Hindlimb muscle (tissue), 1 donor: ENCODE data around the gene VWA7. TPM values are rescaled to one million over a fixed set of nuclear protein-coding genes. Genes with fewer than 3 reads are reported as not detected.

Experiments used
- DNase-seq: peaks from one replicate; pipeline ENCODE4 v3.0.0-alpha.2; 2013
- polyA plus RNA-seq: library from polyadenylated mRNA; unstranded; fragments of 120-200 nt; gene quantifications from one replicate; pipeline ENCODE4 v1.2.1, GENCODE V29; 2013; ENCODE audit not compliant: insufficient read length

Gene VWA7
- polyA plus RNA-seq, 1 donor, result 2.5 TPM

- no peak for DNase-seq
These were observed 48.2 kb downstream of the VWA7 start, which contains the start of gene DDAH2 for GRCh38 chr6:31728767-31729514. DDAH2 (minus strand) TSS chr6:31729299; CDS start chr6:31729161, 138 bp downstream.

- no peak for DNase-seq
These were observed 49.1 kb downstream of the VWA7 start for GRCh38 chr6:31727717-31728671.

- no peak for DNase-seq
These were observed 50.0 kb downstream of the VWA7 start for GRCh38 chr6:31727034-31727716.

- DNase-seq, result no peak
These were observed 51.4 kb downstream of the VWA7 start for GRCh38 chr6:31725502-31726350.

- DNase-seq, result no peak
These were observed 53.0 kb downstream of the VWA7 start for GRCh38 chr6:31723980-31724691.

- no peak for DNase-seq
These were observed 53.7 kb downstream of the VWA7 start, which contains the start of gene MPIG6B for GRCh38 chr6:31723245-31723979. MPIG6B (plus strand) TSS chr6:31723373; CDS start chr6:31723384, 11 bp downstream.

GRCh38 chr6:31722173-31722572, 55.0 kb downstream of the VWA7 start:
- DNase-seq, result no peak

- DNase-seq, result no peak
These were observed 55.6 kb downstream of the VWA7 start, which contains the start of gene LY6G6C for GRCh38 chr6:31721351-31722020. LY6G6C (minus strand) TSS chr6:31721746; CDS start chr6:31721679, 67 bp downstream.

- DNase-seq, result no peak
These were observed 56.8 kb downstream of the VWA7 start for GRCh38 chr6:31720196-31720770.

- no peak for DNase-seq
These were observed 58.1 kb downstream of the VWA7 start for GRCh38 chr6:31719001-31719400.

GRCh38 chr6:31718265-31718664, 58.9 kb downstream of the VWA7 start:
- DNase-seq, result no peak

- DNase-seq, result no peak
These were observed 59.5 kb downstream of the VWA7 start for GRCh38 chr6:31717499-31718222.

Other genes with a start within 250 kb of the VWA7 start
- not detected for gene MCCD1, start 248.4 kb downstream of the VWA7 start, polyA plus RNA-seq
- 420 TPM for gene DDX39B, start 235.3 kb downstream of the VWA7 start, polyA plus RNA-seq
- gene ATP6V1G2, start 230.7 kb downstream of the VWA7 start, polyA plus RNA-seq, result 4.2 TPM
- 18.9 TPM for gene NFKBIL1, start 229.7 kb downstream of the VWA7 start, polyA plus RNA-seq
- gene LTA, start 205.0 kb downstream of the VWA7 start, polyA plus RNA-seq, result not detected
- 0.12 TPM for gene TNF, start 201.8 kb downstream of the VWA7 start, polyA plus RNA-seq
- 1.5 TPM for gene LTB, start 194.9 kb downstream of the VWA7 start, polyA plus RNA-seq
- 8.3 TPM for gene LST1, start 191.1 kb downstream of the VWA7 start, polyA plus RNA-seq
- not detected for gene NCR3, start 184.3 kb downstream of the VWA7 start, polyA plus RNA-seq
- 24.6 TPM for gene AIF1, start 162.1 kb downstream of the VWA7 start, polyA plus RNA-seq
- 166 TPM for gene PRRC2A, start 156.6 kb downstream of the VWA7 start, polyA plus RNA-seq
- gene BAG6, start 124.7 kb downstream of the VWA7 start, polyA plus RNA-seq, result 252 TPM
- gene APOM, start 121.4 kb downstream of the VWA7 start, polyA plus RNA-seq, result 3.3 TPM
- 13.1 TPM for gene C6orf47, start 116.5 kb downstream of the VWA7 start, polyA plus RNA-seq
- 17.1 TPM for gene GPANK1, start 112.3 kb downstream of the VWA7 start, polyA plus RNA-seq
- 127 TPM for gene CSNK2B, start 111.2 kb downstream of the VWA7 start, polyA plus RNA-seq
- gene LY6G5B, start 107.4 kb downstream of the VWA7 start, polyA plus RNA-seq, result 11.7 TPM
- 6.3 TPM for gene LY6G5C, start 96.3 kb downstream of the VWA7 start, polyA plus RNA-seq
- gene ABHD16A, start 74.0 kb downstream of the VWA7 start, polyA plus RNA-seq, result 54.6 TPM
- not detected for gene LY6G6F, start 70.5 kb downstream of the VWA7 start, polyA plus RNA-seq
- not detected for gene LY6G6D, start 62.0 kb downstream of the VWA7 start, polyA plus RNA-seq
- gene LY6G6C, start 55.6 kb downstream of the VWA7 start, polyA plus RNA-seq, result 0.28 TPM
- gene MPIG6B, start 54.0 kb downstream of the VWA7 start, polyA plus RNA-seq, result 0.71 TPM
- 128 TPM for gene DDAH2, start 48.0 kb downstream of the VWA7 start, polyA plus RNA-seq
- 116 TPM for gene CLIC1, start 40.8 kb downstream of the VWA7 start, polyA plus RNA-seq
- 14.4 TPM for gene MSH5, start 37.3 kb downstream of the VWA7 start, polyA plus RNA-seq
- 2.4 TPM for gene SAPCD1, start 14.7 kb downstream of the VWA7 start, polyA plus RNA-seq
- gene VARS1, start 18.4 kb upstream of the VWA7 start, polyA plus RNA-seq, result 48.6 TPM
- 51.7 TPM for gene LSM2, start 29.6 kb upstream of the VWA7 start, polyA plus RNA-seq
- gene HSPA1L, start 38.0 kb upstream of the VWA7 start, polyA plus RNA-seq, result 3.7 TPM
- gene HSPA1A, start 38.2 kb upstream of the VWA7 start, polyA plus RNA-seq, result 84.3 TPM
- 61.2 TPM for gene HSPA1B, start 50.4 kb upstream of the VWA7 start, polyA plus RNA-seq
- gene NEU1, start 85.5 kb upstream of the VWA7 start, polyA plus RNA-seq, result 17.7 TPM
- gene SLC44A4, start 101.7 kb upstream of the VWA7 start, polyA plus RNA-seq, result 0.23 TPM
- 33.6 TPM for gene EHMT2, start 120.4 kb upstream of the VWA7 start, polyA plus RNA-seq
- 10.9 TPM for gene ZBTB12, start 124.8 kb upstream of the VWA7 start, polyA plus RNA-seq
- gene C2, start 150.4 kb upstream of the VWA7 start, polyA plus RNA-seq, result 11.1 TPM
- 1.7 TPM for gene CFB, start 168.8 kb upstream of the VWA7 start, polyA plus RNA-seq
- gene NELFE, start 181.6 kb upstream of the VWA7 start, polyA plus RNA-seq, result 69.7 TPM
- gene SKIC2, start 181.8 kb upstream of the VWA7 start, polyA plus RNA-seq, result 28.5 TPM
- 16.8 TPM for gene DXO, start 194.8 kb upstream of the VWA7 start, polyA plus RNA-seq
- gene C4A, start 204.7 kb upstream of the VWA7 start, polyA plus RNA-seq, result 55.9 TPM
- gene C4B, start 237.5 kb upstream of the VWA7 start, polyA plus RNA-seq, result 67.2 TPM